HG03139 (cell line): ENCODE measurements around the gene CRACR2A.

Experiments used
- ATAC-seq: cut with Tn5 transposase; IDR thresholded peaks from one replicate; pipeline ENCODE4 v1.9.1; 2021; ENCODE audit not compliant: unreplicated experiment

The CRACR2A gene

DNA sequence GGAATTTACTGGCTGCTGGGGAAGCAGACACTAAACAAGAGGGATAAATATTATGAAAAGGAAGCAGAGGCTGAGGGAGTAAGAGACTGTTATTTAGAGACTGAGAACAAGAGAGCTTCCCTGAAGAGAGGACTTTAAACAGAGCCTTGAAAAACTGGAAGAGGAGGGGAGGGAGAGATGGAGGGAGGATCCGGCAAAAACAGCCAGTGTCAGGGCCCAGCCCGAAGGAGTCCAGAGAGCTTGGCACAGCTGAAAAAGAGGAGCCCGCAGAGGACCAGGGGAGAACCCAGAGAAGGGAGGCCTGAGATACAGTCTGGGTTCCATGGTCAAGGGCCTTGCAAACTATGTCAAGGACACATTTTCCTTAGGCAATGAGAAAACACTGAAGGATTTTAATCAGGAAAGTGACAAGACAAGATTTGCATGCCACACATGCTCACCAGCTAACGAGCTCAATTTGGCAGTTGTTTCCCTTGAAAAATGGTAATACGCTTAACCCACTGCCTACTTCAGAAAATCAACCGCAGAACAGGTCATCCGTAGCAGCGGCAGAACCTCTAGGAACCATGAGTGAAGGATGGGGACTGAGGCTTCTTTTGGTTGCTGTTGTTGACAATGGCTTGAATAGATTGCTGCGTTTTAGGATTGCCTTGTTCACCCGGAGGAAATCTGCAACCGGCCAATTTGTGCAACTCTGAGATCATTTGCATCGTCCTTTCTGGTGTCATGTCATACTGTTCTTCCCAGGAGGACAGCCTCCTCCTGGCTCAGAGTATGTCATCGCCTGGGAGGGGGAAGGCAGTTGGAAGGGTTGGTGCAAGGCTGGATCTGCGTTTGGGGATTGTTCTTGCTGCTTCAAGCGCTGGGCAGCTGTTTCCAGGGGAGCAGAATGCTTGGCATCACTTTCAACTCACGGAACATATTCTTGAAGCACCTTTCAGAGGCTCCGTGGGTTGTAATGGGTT, 153.7 kb downstream of the CRACR2A start:
- no peak for ATAC-seq

DNA sequence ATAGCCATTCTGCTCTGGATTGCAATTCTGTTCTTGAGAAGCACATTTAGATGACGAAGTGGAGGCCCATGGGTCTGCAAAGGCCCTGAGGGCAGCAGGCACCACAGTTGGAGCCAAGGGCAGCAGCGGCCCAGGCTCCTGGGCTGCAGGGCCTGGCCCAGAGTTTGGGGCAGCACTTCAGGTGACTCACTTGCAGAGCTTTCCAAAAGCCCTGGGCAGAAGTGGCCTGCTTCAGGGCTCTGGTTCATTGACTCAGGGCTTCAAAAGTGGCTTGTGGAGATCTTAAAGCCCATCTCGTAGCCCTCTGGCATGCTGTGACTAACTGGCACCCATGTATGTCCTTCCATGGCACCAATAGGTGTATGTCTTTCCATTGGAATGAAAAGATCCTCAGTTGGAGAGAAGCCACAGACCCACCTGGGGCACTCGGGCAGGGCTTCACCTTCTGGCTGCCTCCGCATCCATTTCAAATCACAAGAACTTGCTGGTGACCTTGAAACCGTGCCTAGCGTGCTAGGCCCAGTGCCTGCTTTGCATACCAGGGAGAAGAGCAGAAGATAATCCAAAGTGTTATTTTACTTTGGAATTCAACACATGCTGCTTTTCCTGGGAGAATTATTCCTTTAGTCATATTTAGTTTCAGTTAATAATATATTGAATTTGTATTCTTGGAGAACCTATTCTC, 155.2 kb downstream of the CRACR2A start:
- ATAC-seq: no peak

DNA sequence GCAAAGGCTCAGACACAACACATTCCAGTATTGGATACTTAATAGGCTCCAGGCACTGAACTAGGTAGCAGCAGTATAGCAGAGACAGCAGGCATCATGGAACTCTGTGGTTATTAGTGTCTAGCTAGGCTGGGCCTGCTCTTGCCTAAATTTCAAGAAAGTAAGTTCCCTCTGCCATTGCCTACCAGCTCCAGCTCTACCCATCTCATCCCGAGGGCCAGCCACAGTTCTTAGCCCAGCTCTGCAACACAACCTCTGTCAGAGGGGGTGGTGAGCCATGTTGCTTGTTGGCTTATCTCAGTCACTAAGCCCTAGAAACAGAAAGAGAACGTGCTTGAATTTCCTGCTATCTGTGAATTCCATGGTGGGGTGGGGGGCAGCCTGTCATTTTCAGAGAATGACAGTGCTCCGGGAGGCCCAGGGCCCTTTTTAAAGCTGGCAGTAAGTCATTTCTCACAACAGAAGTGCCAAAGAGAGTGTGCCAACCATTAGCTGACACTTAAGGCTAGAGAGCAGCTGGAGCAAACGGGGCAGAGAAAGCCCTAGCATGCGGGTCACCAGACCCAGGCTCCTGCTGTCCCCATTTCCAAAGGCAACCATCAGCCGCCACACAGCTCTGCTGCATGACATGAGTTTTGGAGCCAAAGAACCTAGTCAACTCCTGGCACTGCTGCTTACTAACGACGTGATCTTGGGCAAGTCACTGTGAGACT, 156.1 kb downstream of the CRACR2A start:
- ATAC-seq: no peak

DNA sequence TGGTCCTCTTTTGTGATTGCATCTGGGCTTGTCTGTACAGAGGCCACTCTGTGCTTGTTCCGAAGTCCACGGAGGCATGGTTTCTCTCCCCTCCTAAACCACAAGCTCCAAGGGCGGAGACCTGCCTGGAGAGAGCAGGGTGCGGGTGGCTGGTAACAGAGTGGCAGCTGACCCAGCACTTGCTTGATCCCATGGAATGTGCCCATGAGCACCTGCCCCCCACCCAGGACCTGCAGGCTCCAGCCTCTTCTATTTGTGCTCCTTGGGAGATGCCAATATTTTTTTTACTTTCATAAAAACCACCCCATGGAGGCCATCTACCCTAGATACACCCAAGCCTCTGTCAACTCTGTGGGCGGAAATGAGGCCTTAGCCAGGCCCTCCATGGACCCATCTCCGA, 157.2 kb downstream of the CRACR2A start:
- ATAC-seq: no peak

DNA sequence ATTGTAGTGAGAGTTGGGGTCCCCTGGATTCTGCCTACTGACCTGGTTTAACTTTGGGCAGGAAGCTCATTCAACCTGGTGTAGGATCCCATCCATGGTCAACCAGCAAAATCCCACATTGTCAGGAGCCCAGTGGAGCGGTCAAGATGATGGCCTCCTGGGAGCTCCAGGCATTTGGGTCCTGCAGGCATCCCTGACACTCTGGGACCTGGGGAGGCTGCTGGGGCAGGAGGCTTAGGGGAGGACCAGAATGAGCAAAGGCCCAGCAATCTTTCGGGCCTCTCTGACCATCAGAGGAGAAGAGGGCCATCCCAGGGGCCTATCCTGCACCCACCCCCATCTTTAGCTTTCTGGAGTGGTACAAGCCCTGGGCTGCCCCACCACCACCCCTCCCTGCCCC, 157.9 kb downstream of the CRACR2A start:
- ATAC-seq: no peak

DNA sequence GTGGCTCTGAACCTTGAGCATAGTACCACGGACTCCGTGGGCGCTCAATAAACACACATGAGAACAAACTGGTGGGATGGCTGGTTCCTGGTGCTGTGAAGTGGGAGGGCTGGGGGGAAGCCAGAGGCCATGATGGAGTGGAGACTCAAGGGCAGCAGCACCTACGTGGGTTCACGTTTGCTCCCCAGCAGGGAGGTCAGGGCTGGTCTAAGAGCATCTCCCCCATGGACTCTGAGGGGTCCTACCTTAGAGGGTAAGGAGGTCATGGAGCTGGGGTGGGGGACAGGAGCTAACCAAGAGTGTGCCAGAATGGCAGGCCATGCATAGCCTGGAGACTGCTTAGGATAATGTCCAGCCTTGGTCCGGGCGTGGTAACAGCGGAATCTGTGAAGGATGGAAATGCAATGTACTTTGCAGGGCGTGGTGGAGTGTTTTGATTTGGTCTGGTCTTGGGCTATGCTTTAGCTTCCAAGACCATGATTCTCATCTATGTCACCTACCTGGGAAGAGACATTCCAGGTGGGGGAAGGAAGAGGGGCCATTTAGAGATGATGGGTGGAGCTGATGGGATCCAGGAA, 158.9 kb downstream of the CRACR2A start:
- ATAC-seq: no peak

DNA sequence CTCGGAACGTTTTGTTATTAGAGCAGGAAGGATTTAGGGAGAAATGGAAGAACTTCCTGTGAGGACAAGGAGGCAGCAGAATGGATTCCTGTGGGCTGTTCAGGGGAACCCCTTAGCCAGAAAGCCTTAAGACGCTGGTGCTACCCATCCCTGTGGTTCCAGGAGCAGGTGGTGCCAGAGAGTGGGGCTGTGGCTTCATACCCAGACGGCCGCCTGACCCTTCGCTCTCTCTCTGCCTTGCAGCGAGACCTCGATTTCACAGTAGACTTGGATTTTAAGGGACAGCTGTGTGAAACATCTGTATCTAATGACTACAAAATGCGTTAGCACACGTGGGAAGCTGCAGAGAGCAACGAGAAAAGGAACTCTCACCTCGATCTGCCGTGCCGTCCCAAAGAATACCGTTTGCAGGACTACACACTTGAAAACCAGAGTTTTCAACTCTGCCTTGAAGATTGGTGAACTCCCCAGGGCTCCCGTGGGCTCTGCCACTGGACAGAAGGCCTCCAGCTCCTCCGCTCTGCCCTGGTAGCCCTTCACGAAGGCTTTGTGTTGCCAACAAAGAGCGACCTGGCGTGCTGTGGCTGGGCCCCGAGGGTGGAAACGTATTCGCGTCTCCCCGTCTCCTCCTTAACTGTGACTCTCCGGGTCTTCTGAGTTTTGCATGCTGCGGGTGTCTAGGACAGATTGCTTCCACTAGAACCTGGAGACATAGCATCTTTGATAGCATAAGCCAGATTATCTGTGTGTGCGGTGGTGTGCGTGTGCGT, 159.9 kb downstream of the CRACR2A start:
- ATAC-seq: no peak

DNA sequence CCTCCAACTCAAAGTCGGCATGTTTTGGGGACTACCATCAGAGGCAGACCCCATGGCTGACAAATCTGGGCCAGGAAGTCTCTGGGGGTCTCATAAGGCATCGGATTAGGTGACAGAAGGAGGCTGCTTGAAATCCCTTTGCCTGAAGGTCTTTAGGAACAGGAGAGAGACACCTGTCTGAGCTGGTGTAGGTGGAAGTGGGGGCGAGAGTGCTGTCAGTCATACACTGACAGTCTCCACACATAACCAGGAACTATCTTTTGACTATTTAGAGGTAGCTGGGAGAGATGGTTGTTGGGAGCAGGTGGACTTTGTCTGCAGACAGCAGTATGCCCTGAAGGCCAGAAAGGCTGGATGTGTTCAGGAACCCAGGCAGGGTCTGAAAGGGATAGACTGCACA, 163.2 kb downstream of the CRACR2A start:
- no peak for ATAC-seq

DNA sequence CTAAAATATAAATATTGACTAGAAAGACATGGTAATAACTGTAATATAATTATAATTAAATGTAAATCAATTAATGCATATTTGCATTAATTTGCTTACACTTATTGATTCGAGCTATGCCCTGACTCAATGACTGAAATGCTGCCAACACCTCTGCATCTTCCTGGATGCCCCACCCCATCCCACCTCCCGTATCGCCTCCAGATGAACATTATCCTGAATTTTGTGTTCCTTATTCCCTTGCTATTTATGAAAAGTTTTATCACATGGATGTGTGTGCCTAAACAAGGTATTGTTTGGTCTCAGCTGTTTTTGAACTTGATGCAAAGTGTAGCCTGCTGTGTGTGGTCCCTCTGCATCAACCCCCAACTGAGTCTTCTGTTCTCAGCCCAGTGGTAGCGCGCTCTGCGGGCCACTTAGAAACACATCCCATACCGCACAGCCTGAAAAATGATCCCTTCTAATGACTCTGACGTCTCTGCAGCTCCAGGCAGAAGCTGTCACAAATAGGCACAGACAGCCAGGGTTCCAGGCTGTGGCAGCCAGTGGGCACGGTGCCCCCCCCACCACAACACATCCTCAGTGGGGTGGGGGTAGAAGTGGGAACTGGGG, 165.4 kb downstream of the CRACR2A start:
- ATAC-seq: no peak

DNA sequence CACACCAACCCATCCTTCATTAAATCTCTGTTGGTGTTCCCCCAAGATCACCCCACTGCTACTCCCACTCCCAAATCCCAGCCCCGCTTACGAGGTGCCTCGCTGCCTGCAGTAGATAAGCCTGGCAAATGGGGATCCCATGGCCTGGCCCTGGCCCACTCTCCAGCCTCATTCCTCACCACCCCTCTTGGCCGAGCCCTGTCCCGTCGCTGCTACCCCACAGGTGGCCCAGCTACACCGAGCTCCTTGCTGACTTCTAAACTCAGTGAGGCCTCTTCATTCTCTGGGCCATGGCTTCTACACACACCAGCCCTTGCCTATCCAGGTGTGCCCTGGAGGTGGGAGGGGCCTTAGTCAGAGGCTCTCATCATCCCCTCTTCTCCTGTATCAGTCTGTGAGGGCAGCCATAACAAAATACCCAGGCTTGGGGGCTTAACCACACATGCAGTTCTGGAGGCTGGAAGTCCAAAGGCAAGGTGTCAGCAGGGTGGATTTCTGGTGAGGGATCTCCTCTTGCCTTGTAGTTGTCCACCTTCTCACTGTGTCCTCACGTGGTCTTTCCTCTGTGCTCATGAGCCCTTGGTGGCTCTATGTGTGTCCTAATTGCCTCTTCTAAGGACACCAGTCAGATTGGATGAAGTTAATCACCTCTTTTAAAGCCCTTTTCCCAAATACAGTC, 169.1 kb downstream of the CRACR2A start:
- ATAC-seq: no peak

DNA sequence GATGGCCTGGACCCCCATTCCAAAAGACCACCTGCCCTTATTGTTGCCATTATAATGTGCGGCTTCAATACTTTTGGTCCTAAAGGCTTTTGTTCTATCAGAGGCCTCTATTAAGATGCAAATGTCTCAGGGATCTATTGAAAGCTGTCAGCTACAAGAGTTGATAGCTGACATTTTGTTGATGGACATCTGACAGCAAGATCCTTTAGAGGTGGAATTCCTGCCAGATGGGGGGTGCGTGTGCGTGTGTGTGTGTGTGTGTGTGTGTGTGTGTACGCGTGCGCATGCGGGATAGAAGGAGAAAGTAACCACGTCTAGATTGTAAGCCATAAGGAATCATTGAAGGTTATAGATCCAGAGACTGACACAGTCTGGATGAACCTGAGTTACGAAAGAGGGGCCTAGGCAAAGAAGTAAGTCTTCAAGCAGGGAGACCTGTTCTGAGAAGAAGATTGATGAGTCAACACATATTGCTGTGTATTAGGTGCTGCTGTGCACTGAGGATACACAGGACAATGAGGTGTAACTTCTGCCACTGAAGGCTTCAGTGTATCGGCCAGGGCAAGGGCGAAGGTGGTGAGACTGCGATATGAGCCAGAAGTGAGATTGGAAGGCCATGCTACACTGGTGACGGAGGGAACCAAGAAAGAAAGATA, 172.7 kb downstream of the CRACR2A start:
- no peak for ATAC-seq

DNA sequence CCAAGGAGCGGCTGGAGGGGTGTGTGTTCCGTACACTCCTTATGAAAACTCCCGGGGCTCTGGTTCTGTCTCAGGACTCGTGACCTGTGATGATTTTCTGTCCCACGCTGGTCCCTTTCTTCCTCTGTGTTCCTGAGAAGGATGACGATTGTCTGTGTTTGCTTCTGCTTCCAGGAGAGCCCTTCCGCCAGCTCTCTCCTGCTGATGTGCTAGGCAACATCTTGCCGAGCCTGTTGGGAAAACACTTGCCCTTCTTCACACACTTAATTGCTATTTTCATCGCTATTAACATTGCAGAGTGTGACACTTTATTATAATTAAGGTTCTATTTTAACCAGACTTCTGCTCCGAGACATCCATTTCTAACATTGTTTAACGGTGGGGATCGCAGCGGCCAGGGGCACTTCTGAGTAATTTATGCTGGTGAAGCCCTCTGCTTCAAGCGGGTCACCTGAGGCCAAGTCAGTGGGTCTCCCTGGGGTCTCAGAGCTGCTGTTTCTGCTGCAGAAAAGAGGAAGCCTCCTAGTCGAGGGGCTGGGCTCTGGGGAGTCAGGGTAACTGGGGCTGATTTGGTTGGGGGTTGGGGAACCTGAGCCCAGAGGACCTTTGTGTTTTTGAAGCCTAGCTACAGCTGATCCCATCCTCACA, 173.3 kb downstream of the CRACR2A start:
- no peak for ATAC-seq

DNA sequence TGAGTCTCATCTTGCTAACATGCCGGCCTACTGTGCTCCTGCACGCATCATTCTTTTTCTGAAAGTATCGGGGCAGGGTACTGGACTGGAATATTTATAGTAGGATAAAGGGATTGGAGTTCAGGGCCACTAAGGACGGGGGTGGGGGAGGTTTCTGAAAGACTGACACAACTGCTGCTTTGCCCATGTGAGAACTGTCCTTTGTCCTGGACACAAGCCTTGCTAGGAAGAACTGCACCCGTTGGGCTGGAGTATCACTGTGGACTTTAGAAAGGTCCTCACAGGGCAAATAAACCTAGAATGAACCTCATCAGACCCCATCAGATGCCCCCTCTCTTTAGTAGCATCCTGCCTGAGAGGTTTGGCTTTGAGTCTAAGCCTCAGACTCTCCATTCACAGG, 174.4 kb downstream of the CRACR2A start:
- no peak for ATAC-seq

DNA sequence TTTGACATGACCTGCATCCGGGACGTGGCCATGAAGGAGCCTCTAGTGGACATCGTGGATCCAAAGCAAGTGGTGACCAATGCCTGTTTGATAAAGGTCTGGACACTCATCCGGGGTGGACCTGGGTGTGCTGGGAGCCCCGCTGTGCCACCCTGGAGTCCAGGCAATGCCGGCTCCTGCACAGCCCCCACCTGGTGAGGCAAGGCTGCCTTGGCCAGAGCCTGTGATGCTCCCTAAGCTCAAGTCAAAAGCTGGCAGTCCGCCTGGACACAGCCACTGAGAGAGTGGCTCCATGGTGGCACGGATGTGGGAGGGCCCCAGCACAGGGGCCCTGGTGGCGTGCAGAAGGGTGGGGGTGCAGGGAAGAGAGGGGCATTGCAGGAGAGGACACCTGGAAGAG, 176.0 kb downstream of the CRACR2A start:
- no peak for ATAC-seq

DNA sequence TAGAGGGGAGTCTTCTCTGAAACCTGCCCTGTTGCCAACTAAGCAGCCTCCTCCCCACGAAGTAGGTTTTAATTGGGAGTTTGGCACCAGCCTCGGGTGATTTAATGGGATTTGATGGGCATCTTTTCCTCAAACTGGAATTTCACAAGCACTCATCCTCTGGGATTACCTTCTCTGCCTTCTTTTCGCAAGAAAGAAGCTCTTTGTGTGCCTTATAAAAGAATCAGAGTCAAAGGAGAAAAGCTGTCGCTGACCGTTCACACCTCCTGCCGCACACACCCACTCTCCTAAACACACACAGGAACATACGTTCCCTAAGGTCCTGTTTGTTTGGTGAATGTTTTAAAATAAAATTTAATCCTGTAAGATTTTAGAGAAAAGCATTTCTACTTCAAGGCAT, 177.9 kb downstream of the CRACR2A start:
- no peak for ATAC-seq

DNA sequence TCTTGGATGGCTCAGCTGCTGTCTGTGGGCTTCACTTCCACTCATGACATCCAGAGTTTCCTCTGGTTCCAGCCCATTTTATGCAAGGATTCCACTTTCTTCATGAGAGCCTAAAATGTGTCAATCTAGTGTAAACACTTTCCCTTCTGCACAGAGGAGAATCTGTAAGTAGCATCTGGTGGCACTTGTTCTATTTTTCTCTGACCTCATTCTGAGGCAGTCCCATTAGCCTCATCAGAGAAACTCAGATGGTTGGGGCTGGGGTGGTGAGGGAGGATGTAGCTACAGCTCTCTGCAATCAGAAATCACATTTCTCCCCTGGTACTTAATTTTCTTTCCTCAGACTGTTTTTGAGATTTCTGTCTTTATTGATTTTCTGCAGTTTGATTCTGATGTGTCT, 180.3 kb downstream of the CRACR2A start:
- no peak for ATAC-seq

DNA sequence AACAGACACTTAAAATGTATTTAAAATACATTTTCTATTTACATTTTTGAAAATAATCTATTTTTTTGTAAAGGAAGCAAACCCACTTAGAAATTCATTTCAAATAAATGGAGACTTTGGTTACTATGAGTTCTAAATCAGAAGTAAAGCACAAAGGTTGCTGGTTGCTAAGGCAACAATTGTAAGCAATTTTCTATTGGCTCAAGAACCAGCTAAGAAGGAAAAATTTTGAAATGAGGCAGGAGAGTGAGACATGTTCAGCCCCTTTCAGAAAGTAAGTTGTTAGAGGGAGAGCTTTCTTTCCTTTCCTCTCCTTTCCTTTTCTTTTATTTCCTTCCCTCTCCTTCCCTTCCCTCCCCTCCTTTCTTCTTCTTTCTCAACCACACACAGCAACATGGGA, 181.2 kb downstream of the CRACR2A start:
- ATAC-seq: no peak

DNA sequence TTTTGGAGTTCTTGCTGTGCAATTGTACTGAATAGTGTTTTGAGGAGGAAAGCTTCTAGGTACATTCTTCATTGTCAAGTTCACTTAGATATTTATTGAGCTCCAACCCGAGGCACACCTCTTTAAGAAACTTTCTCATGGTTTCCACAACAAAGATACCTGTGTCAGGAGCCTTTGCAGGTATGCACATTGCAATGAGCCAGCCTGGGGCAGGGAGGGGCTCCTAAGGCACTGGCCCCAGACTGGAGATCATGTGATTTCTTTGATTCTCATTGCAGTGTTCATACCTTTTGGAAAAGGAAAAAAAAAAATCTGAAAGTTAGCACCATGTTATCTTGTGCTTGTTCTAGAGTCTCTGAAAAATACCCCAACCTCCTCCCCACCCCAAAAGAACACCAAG, 181.6 kb downstream of the CRACR2A start:
- no peak for ATAC-seq

DNA sequence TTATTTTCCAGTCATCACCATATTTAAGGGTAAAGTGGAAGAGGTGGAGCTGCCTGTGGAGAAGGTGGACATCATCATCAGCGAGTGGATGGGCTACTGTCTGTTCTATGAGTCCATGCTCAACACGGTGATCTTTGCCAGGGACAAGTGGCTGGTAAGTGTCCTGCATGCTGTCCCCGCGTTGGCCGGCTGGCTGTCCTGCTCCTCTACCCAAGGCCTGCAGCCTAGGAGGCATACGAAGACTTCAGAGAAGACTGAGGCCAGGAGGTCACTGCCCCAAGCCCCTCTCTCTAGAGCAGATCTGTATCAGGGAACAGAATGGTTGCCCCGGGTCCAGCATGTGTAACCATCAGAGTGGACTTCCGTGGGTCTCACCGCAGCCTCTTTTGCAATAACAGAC, 184.2 kb downstream of the CRACR2A start:
- no peak for ATAC-seq
